Measurements from ENCODE around the gene PPARGC1A. TPM values are rescaled to one million over a fixed set of nuclear protein-coding genes. Genes with fewer than 3 reads are reported as not detected.

Gene PPARGC1A
- total and polyA plus RNA-seq, 2 donors (not counting 1 experiment from before 2014, with no cell fraction given): not detected

GRCh38 chr4:23902222-23902804 is 12.5 kb upstream of the PPARGC1A start:
- 50% methylated on average over 2 of the region's 4 CpGs for WGBS (ENCODE audit: insufficient coverage)
- Mint-ChIP-seq H3K4me3 (no peak overlapping the region), H3K9me3 (ENCODE audit: insufficient read depth) (no peaks in the 10 kb centered on the region), H3K4me1 (no peaks in the 10 kb centered on the region), H3K27ac (no peak overlapping the region), H3K27me3 (no peaks in the 10 kb centered on the region)
- no peak overlapping the region for H2AFZ ChIP-seq (ENCODE audit: insufficient read depth, low read depth, low read length, poor library complexity, severe bottlenecking)
- H3K27me3 ChIP-seq (replicated peaks in 1 of 4; ENCODE audit: control extremely low read depth in 1 of 4, control insufficient read depth in 3 of 4, insufficient read depth in 4 of 4, low read length in 3 of 4): no peaks in the 10 kb centered on the region
- no peaks in the 10 kb centered on the region for H3K9me3 ChIP-seq (ENCODE audit: control extremely low read depth in 1 of 3, control insufficient read depth in 2 of 3, insufficient read depth in 1 of 3, low read length in 2 of 3)
- DNase-seq (no peak), ATAC-seq (ENCODE audit: low read depth) (no peak)
- ChIA-PET CTCF (no interaction called here), POLR2A (no interaction called here)
- no peak overlapping the region for H3K4me2 ChIP-seq (replicated peaks; ENCODE audit: low read depth, low read length, poor library complexity, severe bottlenecking)
- no peak overlapping the region for H3K4me3 ChIP-seq (ENCODE audit: control extremely low read depth in 1 of 5, extremely low read depth in 1 of 5, insufficient read depth in 1 of 5, low read depth in 2 of 5, low read length in 4 of 5)
- no peaks in the 10 kb centered on the region for H3K79me2 ChIP-seq (ENCODE audit: control insufficient read depth, insufficient read depth, low read length)
- no peak overlapping the region for H3K9ac ChIP-seq (ENCODE audit: low read length)
- H3K36me3 ChIP-seq (replicated peaks in 1 of 2; ENCODE audit: control extremely low read depth in 1 of 2, control insufficient read depth in 1 of 2, extremely low read depth in 1 of 2, insufficient read depth in 2 of 2, low read length in 1 of 2): no peaks in the 10 kb centered on the region
- H3K27ac ChIP-seq (ENCODE audit: low read length in 2 of 2): no peak overlapping the region
- intact Hi-C loops (cut with micrococcal nuclease): no loop called here
- no peaks in the 10 kb centered on the region for H3K4me1 ChIP-seq (ENCODE audit: control insufficient read depth in 2 of 2, insufficient read depth in 2 of 2, low read length in 2 of 2)
- no peak for TF ChIP-seq EZH2 (IDR thresholded peaks at IDR 0.05; ENCODE audit: borderline replicate concordance, insufficient read depth, low read depth, low read length, poor library complexity, severe bottlenecking)
- no peak for TF ChIP-seq CTCF (IDR thresholded peaks at IDR 0.05)
- H4K20me1 ChIP-seq (ENCODE audit: control insufficient read depth, insufficient read depth, low read length, poor library complexity, severe bottlenecking): no peaks in the 10 kb centered on the region

- no peak overlapping the region for H3K27ac ChIP-seq (ENCODE audit: low read length in 2 of 2)
- no peak overlapping the region for H3K4me2 ChIP-seq (replicated peaks; ENCODE audit: low read depth, low read length, poor library complexity, severe bottlenecking)
- no peak overlapping the region for H3K27ac Mint-ChIP-seq
- no peaks in the 10 kb centered on the region for H3K4me1 Mint-ChIP-seq
- no peaks in the 10 kb centered on the region for H3K27me3 ChIP-seq (replicated peaks in 1 of 4; ENCODE audit: control extremely low read depth in 1 of 4, control insufficient read depth in 3 of 4, insufficient read depth in 4 of 4, low read length in 3 of 4)
- H2AFZ ChIP-seq (ENCODE audit: insufficient read depth, low read depth, low read length, poor library complexity, severe bottlenecking): no peak overlapping the region
- no peak for ATAC-seq (ENCODE audit: low read depth)
- intact Hi-C loops (cut with micrococcal nuclease): no loop called here
- H3K27me3 Mint-ChIP-seq: no peaks in the 10 kb centered on the region
- ChIA-PET CTCF (no interaction called here), POLR2A (no interaction called here)
- no peak overlapping the region for H3K4me3 Mint-ChIP-seq
- H3K9me3 Mint-ChIP-seq (ENCODE audit: insufficient read depth): no peaks in the 10 kb centered on the region
- no peaks in the 10 kb centered on the region for H3K36me3 ChIP-seq (replicated peaks in 1 of 2; ENCODE audit: control extremely low read depth in 1 of 2, control insufficient read depth in 1 of 2, extremely low read depth in 1 of 2, insufficient read depth in 2 of 2, low read length in 1 of 2)
- no peaks in the 10 kb centered on the region for H3K79me2 ChIP-seq (ENCODE audit: control insufficient read depth, insufficient read depth, low read length)
- H3K4me3 ChIP-seq (ENCODE audit: control extremely low read depth in 1 of 5, extremely low read depth in 1 of 5, insufficient read depth in 1 of 5, low read depth in 2 of 5, low read length in 4 of 5): no peak overlapping the region
- H3K9me3 ChIP-seq (ENCODE audit: control extremely low read depth in 1 of 3, control insufficient read depth in 2 of 3, insufficient read depth in 1 of 3, low read length in 2 of 3): no peaks in the 10 kb centered on the region
- DNase-seq: no peak
- H3K4me1 ChIP-seq (ENCODE audit: control insufficient read depth in 2 of 2, insufficient read depth in 2 of 2, low read length in 2 of 2): no peaks in the 10 kb centered on the region
- 100% methylated on average over 1 of the region's 6 CpGs for WGBS (ENCODE audit: insufficient coverage)
- no peaks in the 10 kb centered on the region for H4K20me1 ChIP-seq (ENCODE audit: control insufficient read depth, insufficient read depth, low read length, poor library complexity, severe bottlenecking)
- H3K9ac ChIP-seq (ENCODE audit: low read length): no peak overlapping the region
- TF ChIP-seq CTCF (IDR thresholded peaks at IDR 0.05): no peak
- no peak for TF ChIP-seq EZH2 (IDR thresholded peaks at IDR 0.05; ENCODE audit: borderline replicate concordance, insufficient read depth, low read depth, low read length, poor library complexity, severe bottlenecking)
Measured at GRCh38 chr4:23900636-23901035, 10.8 kb upstream of the PPARGC1A start.

All from B cell (primary cell).